GM23338 (cell line): ENCODE data around the gene CALY. TPM values are rescaled to one million over a fixed set of nuclear protein-coding genes. Genes with fewer than 3 reads are reported as not detected.
A peak's percentile ranks its signal among the peaks of the same experiment; 100 is the strongest.

Experiments used
- ATAC-seq: fragments of 200-7000 bp; cut with Tn5 transposase; 3 replicates; pipeline ENCODE4 v1.9.1; 2020
- DNase-seq: peaks from one replicate; pipeline ENCODE4 v3.0.0-alpha.2; 2015; ENCODE audit warnings: low spot score
- H2AFZ ChIP-seq: fragments of 200-600 bp; sonication (generic); 2 replicates; pipeline ENCODE4 v1.8.0; 2016; ENCODE audit warnings: antibody characterized with exemption, mild to moderate bottlenecking, moderate library complexity
- H3F3A ChIP-seq: fragments of 200-600 bp; sonication (generic); replicated peaks from 2 replicates; pipeline ENCODE4 v1.8.0; 2017; ENCODE audit warnings: antibody characterized with exemption, mixed run types, low read depth
- H3K27ac ChIP-seq: fragments of 200-600 bp; sonication (generic); 2 replicates; pipeline ENCODE4 v1.6.1; 2016; ENCODE audit warnings: low read depth
- H3K27me3 ChIP-seq: fragments of 200-600 bp; sonication (generic); 2 replicates; pipeline ENCODE4 v1.8.0; 2016; ENCODE audit warnings: mild to moderate bottlenecking, mixed run types, moderate library complexity; ENCODE audit not compliant: insufficient read depth
- H3K36me3 ChIP-seq: fragments of 200-600 bp; sonication (generic); 2 replicates; pipeline ENCODE4 v1.8.0; 2016; ENCODE audit warnings: mild to moderate bottlenecking; ENCODE audit not compliant: insufficient read depth
- H3K4me1 ChIP-seq: fragments of 200-600 bp; sonication (generic); 2 replicates; pipeline ENCODE4 v1.8.0; 2016; ENCODE audit warnings: mild to moderate bottlenecking, moderate library complexity; ENCODE audit not compliant: insufficient read depth
- H3K4me2 ChIP-seq: fragments of 200-600 bp; sonication (generic); 2 replicates; pipeline ENCODE4 v1.7.1; 2017; ENCODE audit warnings: mixed run types
- H3K4me3 ChIP-seq: fragments of 200-600 bp; sonication (generic); 2 replicates; pipeline ENCODE4 v1.6.1; 2016; ENCODE audit warnings: mixed run types
- H3K79me2 ChIP-seq: fragments of 200-600 bp; sonication (generic); replicated peaks from 2 replicates; pipeline ENCODE4 v1.8.0; 2017; ENCODE audit warnings: mild to moderate bottlenecking; ENCODE audit not compliant: insufficient read depth
- H3K9me2 ChIP-seq: fragments of 200-600 bp; sonication (generic); 2 replicates; pipeline ENCODE4 v1.8.0; 2017; ENCODE audit not compliant: insufficient read depth
- H4K20me1 ChIP-seq: fragments of 200-600 bp; sonication (generic); replicated peaks from 2 replicates; pipeline ENCODE4 v1.8.0; 2017; ENCODE audit warnings: mild to moderate bottlenecking; ENCODE audit not compliant: insufficient read depth
- H3K27ac Mint-ChIP-seq: 2 replicates; pipeline ENCODE4 v1.8.0; 2020; ENCODE audit warnings: inconsistent platforms, mild to moderate bottlenecking, moderate library complexity, mixed read lengths
- H3K27me3 Mint-ChIP-seq: 3 replicates; pipeline ENCODE4 v1.8.0; 2022; ENCODE audit warnings: low read depth, mild to moderate bottlenecking, moderate library complexity, mixed read lengths, inconsistent platforms; ENCODE audit not compliant: insufficient read depth, poor library complexity
- H3K36me3 Mint-ChIP-seq: 3 replicates; pipeline ENCODE4 v1.8.0; 2021; ENCODE audit warnings: low read depth, mild to moderate bottlenecking, inconsistent platforms, moderate library complexity, mixed read lengths
- H3K4me1 Mint-ChIP-seq: 3 replicates; pipeline ENCODE4 v1.8.0; 2020; ENCODE audit warnings: mild to moderate bottlenecking, inconsistent platforms, mixed read lengths
- H3K4me3 Mint-ChIP-seq: 3 replicates; pipeline ENCODE4 v1.8.0; 2021; ENCODE audit warnings: moderate library complexity, mild to moderate bottlenecking, inconsistent platforms, mixed read lengths
- H3K9me3 Mint-ChIP-seq: 3 replicates; pipeline ENCODE4 v1.8.0; 2020; ENCODE audit warnings: moderate library complexity, mild to moderate bottlenecking, inconsistent platforms, mixed read lengths
- CREB1 ChIP-seq: fragments of 250-450 bp; sonication (Bioruptor Pico); IDR thresholded peaks from 2 replicates; pipeline ENCODE4 v1.5.0; 2020; ENCODE audit warnings: low read depth, mild to moderate bottlenecking, moderate library complexity
- CTCF ChIP-seq, 2 experiments: fragments of 200-600 bp in 1 of 2; sonication (generic) in 1 of 2; conservative IDR thresholded peaks; 2 replicates each; pipeline versions ENCODE4 v1.5.1 to v1.6.1; 2016 to 2017; ENCODE audit warnings: antibody characterized with exemption in 2 of 2, low read depth in 2 of 2, mild to moderate bottlenecking in 2 of 2, moderate library complexity in 1 of 2
- ETS1 ChIP-seq: IDR thresholded peaks from 2 replicates; pipeline ENCODE4 v1.6.1; 2016; ENCODE audit warnings: antibody characterized with exemption
- JUNB ChIP-seq: IDR thresholded peaks from one replicate; pipeline ENCODE4 v1.6.1; 2016; ENCODE audit warnings: antibody characterized with exemption; ENCODE audit not compliant: unreplicated experiment
- POLR2AphosphoS5 ChIP-seq: IDR thresholded peaks from 2 replicates; pipeline ENCODE4 v1.6.1; 2016; ENCODE audit warnings: antibody characterized with exemption, low read depth
- STAT1 ChIP-seq: IDR thresholded peaks from one replicate; pipeline ENCODE4 v1.6.1; 2016; ENCODE audit warnings: antibody characterized with exemption; ENCODE audit not compliant: unreplicated experiment
- ZNF114 ChIP-seq: fragments of 250-450 bp; sonication (Bioruptor Pico); IDR thresholded peaks from 2 replicates; pipeline ENCODE4 v1.5.0; 2020; ENCODE audit warnings: mild to moderate bottlenecking, moderate library complexity
- ZNF462 ChIP-seq: fragments of 250-450 bp; sonication (Bioruptor Pico); IDR thresholded peaks from 2 replicates; pipeline ENCODE4 v1.5.0; 2020; ENCODE audit warnings: mild to moderate bottlenecking, moderate library complexity
- polyA plus RNA-seq: library from polyadenylated mRNA; unstranded; fragments of >200 nt; fragmentation: Nextera tagmentation; extraction: Ambion mirVana; gene quantifications from 2 replicates; pipeline ENCODE4 v1.2.1, GENCODE V29; 2016
- total RNA-seq: library from RNA; depleted of rRNA; stranded (reverse); fragments of >200 nt; shearing (Covaris generic); gene quantifications from 2 replicates; pipeline ENCODE4 v1.2.3, GENCODE V29; 2014

Gene CALY
- total and polyA plus RNA-seq, 2 experiments from 2014 or later, result 1.0 to 8.0 TPM

- Histone ChIP-seq H3K4me2 (peak overlapping the region; percentile 80; the same call in 1 of the 2 replicates), H3K36me3 (no peaks in the 10 kb centered on the region), H3K27ac (no peak overlapping the region), H3K27me3 (peaks cover 84% of the 10 kb centered on the region), H3K4me1 (peaks cover 17% of the 10 kb centered on the region), H3K79me2 (no peaks in the 10 kb centered on the region), H3K9me2 (no peaks in the 10 kb centered on the region), H2AFZ (no peak overlapping the region), H4K20me1 (no peaks in the 10 kb centered on the region), H3K4me3 (no peak overlapping the region), H3F3A (0 out of 2 replicates have a peak, but pooled peaks cover 8% of the 10 kb centered on the region)
- DNase-seq (no peak), ATAC-seq (no peak)
- H3K36me3 Mint-ChIP-seq, result no peaks in the 10 kb centered on the region; the same call in 2 of the 3 replicates
- H3K27me3 Mint-ChIP-seq, result peaks cover 76% of the 10 kb centered on the region
- H3K9me3 Mint-ChIP-seq, result peaks cover 16% of the 10 kb centered on the region
- peaks cover 19% of the 10 kb centered on the region for H3K4me1 Mint-ChIP-seq
- H3K27ac Mint-ChIP-seq, result no peak overlapping the region
- no peak for TF ChIP-seq CREB1 (CRISPR knock-in tag)
- no peak for TF ChIP-seq CTCF (conservative IDR thresholded peaks at IDR 0.05; ENCODE audit: low read depth in 2 of 2)
- no peak for TF ChIP-seq ZNF114 (CRISPR knock-in tag)
- no peak for TF ChIP-seq ZNF462 (CRISPR knock-in tag)
- TF ChIP-seq POLR2AphosphoS5, result no peak
- TF ChIP-seq STAT1, result no peak
- TF ChIP-seq ETS1, result no peak
- TF ChIP-seq JUNB, result no peak
- H3K4me3 Mint-ChIP-seq, result peak overlapping the region; percentile 55; the same call in 1 of the 3 replicates
Measured at GRCh38 chr10:133328358-133329343, 8.0 kb downstream of the CALY start.
